ENCODE results near the gene SALL1.

Gene SALL1

DNA sequence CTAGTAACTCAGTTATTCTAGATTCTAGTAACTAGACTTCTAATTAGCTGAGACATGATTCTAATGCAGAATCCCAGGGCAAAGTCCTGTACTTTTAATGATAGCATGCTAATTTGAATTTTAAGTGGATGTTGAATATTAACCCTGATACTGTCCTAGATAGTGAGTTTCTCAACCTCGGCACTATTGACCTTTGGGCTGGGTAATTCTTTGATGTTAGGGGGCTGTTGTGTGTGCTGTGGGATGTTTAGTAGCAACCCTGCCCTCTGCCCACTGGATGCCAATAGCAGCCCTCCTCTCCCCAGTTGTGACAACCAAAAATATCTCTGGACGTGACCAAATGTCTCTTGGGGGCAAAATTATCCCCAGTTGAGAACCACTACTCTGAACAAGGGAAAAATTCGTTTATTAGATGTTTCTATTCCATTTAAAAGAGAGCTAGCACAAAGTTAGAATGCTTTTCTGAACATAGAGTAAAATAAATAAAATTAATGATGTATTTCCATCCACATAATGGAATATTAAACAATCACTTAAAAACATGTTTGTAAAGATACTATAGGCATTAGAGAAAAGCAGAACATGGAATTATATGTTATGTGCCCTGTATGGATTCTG lies 30.2 kb downstream of the SALL1 start:
- ATAC-seq (replicated peaks) (no peak), DNase-seq (no peak)
- H3K9me3 Mint-ChIP-seq, result no peaks in the 10 kb centered on the region
- no peaks in the 10 kb centered on the region for H3K36me3 Mint-ChIP-seq
- H3K4me3 Mint-ChIP-seq, result no peak overlapping the region
- no peak overlapping the region for H3K27ac Mint-ChIP-seq
- no peaks in the 10 kb centered on the region for H3K4me1 Mint-ChIP-seq
- H3K27me3 Mint-ChIP-seq, result peaks cover 28 to 37% of the 10 kb centered on the region in 2 donors

DNA sequence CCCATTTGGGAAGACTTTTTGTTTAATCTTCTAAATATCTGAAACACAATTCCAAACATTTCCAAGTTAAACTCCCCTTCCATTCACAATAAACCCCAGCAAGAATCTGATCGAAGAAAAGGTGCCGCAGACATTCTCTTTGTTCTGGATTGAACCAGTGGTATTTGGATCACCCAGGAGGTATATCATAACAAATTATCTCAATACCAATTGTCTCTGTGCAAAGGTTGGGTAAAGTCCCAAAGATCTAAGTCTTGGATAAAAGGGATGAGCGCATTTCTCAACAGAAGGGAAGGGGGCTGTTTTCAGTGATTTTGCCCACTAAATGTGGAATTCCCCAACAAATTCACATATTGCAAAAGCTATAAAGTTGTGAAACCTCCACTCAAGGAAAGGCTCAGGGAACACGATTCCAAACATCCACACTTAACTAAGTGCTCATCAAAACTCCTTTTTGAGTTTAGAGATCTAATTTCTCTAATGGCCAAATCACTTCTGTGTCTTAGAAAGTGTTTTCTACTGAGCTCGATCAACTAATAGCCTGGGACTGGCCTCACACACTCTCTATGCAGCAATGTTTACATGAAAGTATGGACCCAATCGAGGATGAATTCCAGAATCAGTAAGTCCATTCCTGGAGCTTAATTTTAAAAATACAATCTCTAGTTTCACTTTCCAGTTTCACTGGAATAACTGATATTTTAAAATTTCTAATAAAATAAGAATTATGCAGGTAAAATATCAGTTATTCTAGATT lies 30.9 kb downstream of the SALL1 start:
- Mint-ChIP-seq H3K4me1 (no peaks in the 10 kb centered on the region), H3K27me3 (peaks cover 31 to 44% of the 10 kb centered on the region in 2 donors), H3K36me3 (no peaks in the 10 kb centered on the region), H3K4me3 (no peak overlapping the region), H3K27ac (no peak overlapping the region), H3K9me3 (no peaks in the 10 kb centered on the region)
- DNase-seq (no peak), ATAC-seq (replicated peaks) (no peak)

DNA sequence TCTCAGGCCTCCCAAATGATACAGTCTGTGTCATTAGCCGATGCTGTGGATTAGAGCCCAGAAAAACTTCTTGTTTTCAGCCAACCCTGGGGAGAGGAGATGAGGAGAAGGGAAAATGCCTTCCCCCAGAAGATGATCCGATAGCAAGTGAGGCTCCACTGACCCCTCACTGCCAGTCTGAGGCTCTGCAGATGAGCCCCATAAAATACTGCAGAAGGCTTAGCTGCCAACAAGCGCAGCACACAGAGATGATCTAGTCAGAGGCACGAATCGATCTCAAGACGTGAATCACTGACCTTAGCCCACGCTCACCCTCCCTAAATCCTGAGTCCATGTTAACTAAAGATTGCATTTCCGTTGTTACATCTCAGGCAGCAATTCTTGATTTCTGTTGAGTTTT lies 31.5 kb downstream of the SALL1 start:
- Mint-ChIP-seq H3K36me3 (no peaks in the 10 kb centered on the region), H3K27ac (no peak overlapping the region), H3K4me3 (no peak overlapping the region), H3K9me3 (no peaks in the 10 kb centered on the region), H3K4me1 (no peaks in the 10 kb centered on the region), H3K27me3 (peaks cover 31 to 47% of the 10 kb centered on the region in 2 donors)
- DNase-seq (no peak), ATAC-seq (replicated peaks) (no peak)

- Mint-ChIP-seq H3K4me3 (no peak overlapping the region), H3K9me3 (no peaks in the 10 kb centered on the region), H3K27ac (no peak overlapping the region), H3K36me3 (no peaks in the 10 kb centered on the region), H3K4me1 (peaks cover 0 to 6% of the 10 kb centered on the region in 2 donors), H3K27me3 (peaks cover 37 to 54% of the 10 kb centered on the region in 2 donors)
- no peak for ATAC-seq (replicated peaks)
- no peak for DNase-seq
These were observed 34.7 kb downstream of the SALL1 start for GRCh38 chr16:51116353-51116752.

DNA sequence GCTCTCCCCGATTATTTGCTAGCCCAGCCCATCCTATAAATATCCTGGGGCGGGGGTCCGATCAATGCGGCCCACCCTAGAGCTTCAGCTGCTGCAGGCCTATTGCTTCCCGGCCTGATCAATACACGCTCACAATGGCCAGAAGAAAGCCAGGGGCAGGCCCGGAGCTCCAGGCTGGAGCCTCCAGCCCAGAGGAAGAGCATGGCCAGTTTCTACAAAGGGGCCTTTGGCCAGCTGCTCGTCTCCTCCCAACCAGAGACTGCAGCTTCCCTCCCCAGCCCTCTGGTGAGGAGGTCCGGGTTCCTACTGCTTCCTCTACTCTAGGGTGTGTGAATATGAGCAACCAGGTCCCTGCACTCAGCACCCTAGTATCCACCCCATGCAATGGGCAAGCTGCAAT lies 36.7 kb downstream of the SALL1 start:
- Mint-ChIP-seq H3K4me3 (no peak overlapping the region), H3K27ac (no peak overlapping the region), H3K36me3 (no peaks in the 10 kb centered on the region), H3K9me3 (peaks cover 0 to 1% of the 10 kb centered on the region in 2 donors), H3K4me1 (peaks cover 0 to 6% of the 10 kb centered on the region in 2 donors), H3K27me3 (peaks cover 35 to 57% of the 10 kb centered on the region in 2 donors)
- ATAC-seq (replicated peaks), result no peak
- no peak for DNase-seq

DNA sequence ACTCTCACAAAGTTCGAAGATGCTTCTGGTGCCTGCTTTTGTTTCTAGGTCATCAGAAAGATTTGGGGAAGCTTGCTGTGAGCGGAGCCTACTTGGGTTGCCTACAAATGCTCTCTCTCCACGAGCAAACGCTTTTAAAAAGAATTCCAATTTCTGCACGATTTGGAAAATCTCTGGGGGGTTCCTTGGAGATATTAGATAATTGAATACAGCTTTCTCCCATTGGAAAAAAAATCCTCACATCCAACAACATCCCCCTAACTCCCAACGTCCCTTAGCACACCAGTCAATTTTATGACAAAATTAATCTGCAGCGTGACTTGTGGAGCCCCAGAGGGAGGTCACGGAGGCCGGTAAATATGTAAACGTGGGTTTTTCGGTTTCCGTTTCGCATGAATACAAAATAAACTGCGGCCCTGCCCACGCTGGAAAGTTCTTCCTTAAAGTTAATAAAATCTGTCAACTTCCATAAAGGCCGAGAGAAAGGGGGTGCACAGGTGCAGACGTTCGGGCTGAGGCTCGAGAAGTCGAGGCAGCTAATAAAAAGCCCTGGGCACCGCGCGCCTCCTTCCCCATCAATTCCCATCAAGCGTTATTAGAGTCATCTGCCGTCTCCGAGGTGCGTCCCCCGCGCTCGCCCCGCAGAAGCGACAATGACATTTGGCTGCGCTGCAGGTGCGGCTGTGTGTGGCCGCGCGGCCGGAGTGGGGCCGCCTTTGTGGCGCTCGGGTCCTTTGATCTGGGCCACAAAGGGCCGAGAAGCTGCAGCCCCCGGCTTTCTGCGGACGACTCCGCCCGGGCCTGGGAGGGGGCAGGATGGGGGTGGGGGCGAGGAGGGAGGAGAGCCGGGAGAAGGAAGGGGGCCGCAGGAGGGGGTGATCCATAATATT lies 37.6 kb downstream of the SALL1 start:
- H3K27me3 Mint-ChIP-seq, result peaks cover 33 to 62% of the 10 kb centered on the region in 2 donors
- peak overlapping the region; percentile 21 to 28 for H3K4me3 Mint-ChIP-seq
- H3K36me3 Mint-ChIP-seq, result no peaks in the 10 kb centered on the region
- DNase-seq (no peak), ATAC-seq (replicated peaks) (peak in 1 of 2 donors; percentile 25)
- H3K4me1 Mint-ChIP-seq, result peaks cover 0 to 6% of the 10 kb centered on the region in 2 donors
- no peak overlapping the region for H3K27ac Mint-ChIP-seq
- H3K9me3 Mint-ChIP-seq, result peaks cover 4 to 5% of the 10 kb centered on the region in 2 donors

DNA sequence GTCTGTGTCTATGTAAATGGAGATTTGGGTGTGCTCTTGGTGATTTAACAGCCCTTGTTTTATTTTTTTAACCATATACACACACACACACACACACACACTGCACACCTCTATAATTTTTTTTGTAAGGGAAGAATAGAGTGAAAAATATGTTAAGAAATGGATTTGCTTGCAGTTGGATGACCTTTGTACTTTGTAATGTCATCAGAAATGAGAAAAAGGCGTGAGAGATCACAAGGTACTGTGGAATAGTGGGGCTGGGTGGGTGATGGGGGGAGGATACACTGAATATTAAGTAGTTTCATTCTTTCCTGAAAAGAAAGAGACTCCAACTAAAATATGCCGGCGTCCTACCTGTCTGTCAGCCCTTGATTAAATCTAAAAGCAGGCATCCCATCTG lies 38.7 kb downstream of the SALL1 start:
- no peak for DNase-seq
- ATAC-seq (replicated peaks), result no peak
- H3K36me3 Mint-ChIP-seq, result no peaks in the 10 kb centered on the region
- H3K27me3 Mint-ChIP-seq, result peaks cover 33 to 62% of the 10 kb centered on the region in 2 donors
- no peak overlapping the region for H3K27ac Mint-ChIP-seq
- peaks cover 4 to 5% of the 10 kb centered on the region in 2 donors for H3K9me3 Mint-ChIP-seq
- peaks cover 0 to 6% of the 10 kb centered on the region in 2 donors for H3K4me1 Mint-ChIP-seq
- H3K4me3 Mint-ChIP-seq, result no peak overlapping the region

GRCh38 chr16:51111759-51112158 lies 39.3 kb downstream of the SALL1 start:
- H3K9me3 Mint-ChIP-seq, result peaks cover 4 to 5% of the 10 kb centered on the region in 2 donors
- H3K4me3 Mint-ChIP-seq, result no peak overlapping the region
- no peak overlapping the region for H3K27ac Mint-ChIP-seq
- no peak for DNase-seq
- peaks cover 33 to 62% of the 10 kb centered on the region in 2 donors for H3K27me3 Mint-ChIP-seq
- no peaks in the 10 kb centered on the region for H3K36me3 Mint-ChIP-seq
- peaks cover 0 to 6% of the 10 kb centered on the region in 2 donors for H3K4me1 Mint-ChIP-seq
- ATAC-seq (replicated peaks), result no peak

- Mint-ChIP-seq H3K27me3 (peaks cover 30 to 54% of the 10 kb centered on the region in 2 donors), H3K27ac (no peak overlapping the region), H3K9me3 (peaks cover 4 to 5% of the 10 kb centered on the region in 2 donors), H3K4me1 (peaks cover 0 to 6% of the 10 kb centered on the region in 2 donors), H3K4me3 (no peak overlapping the region), H3K36me3 (no peaks in the 10 kb centered on the region)
- ATAC-seq (replicated peaks) (no peak), DNase-seq (no peak)
These were observed 40.3 kb downstream of the SALL1 start for GRCh38 chr16:51110700-51111157.

- no peak overlapping the region for H3K4me3 Mint-ChIP-seq
- H3K36me3 Mint-ChIP-seq, result no peaks in the 10 kb centered on the region
- H3K27me3 Mint-ChIP-seq, result peaks cover 21 to 39% of the 10 kb centered on the region in 2 donors
- H3K27ac Mint-ChIP-seq, result no peak overlapping the region
- ATAC-seq (replicated peaks) (no peak), DNase-seq (no peak)
- peaks cover 0 to 6% of the 10 kb centered on the region in 2 donors for H3K4me1 Mint-ChIP-seq
- H3K9me3 Mint-ChIP-seq, result peaks cover 4 to 5% of the 10 kb centered on the region in 2 donors
These were observed 41.9 kb downstream of the SALL1 start for GRCh38 chr16:51109173-51109572.

GRCh38 chr16:51107742-51108141 lies 43.3 kb downstream of the SALL1 start:
- Mint-ChIP-seq H3K4me1 (no peaks in the 10 kb centered on the region), H3K9me3 (peaks cover 4 to 7% of the 10 kb centered on the region in 2 donors), H3K27ac (no peak overlapping the region), H3K27me3 (peaks cover 19 to 29% of the 10 kb centered on the region in 2 donors), H3K4me3 (no peak overlapping the region), H3K36me3 (no peaks in the 10 kb centered on the region)
- DNase-seq, result no peak
- ATAC-seq (replicated peaks), result no peak

- peaks cover 9 to 18% of the 10 kb centered on the region in 2 donors for H3K27me3 Mint-ChIP-seq
- H3K9me3 Mint-ChIP-seq, result peaks cover 4 to 7% of the 10 kb centered on the region in 2 donors
- ATAC-seq (replicated peaks) (no peak), DNase-seq (no peak)
- H3K36me3 Mint-ChIP-seq, result no peaks in the 10 kb centered on the region
- no peak overlapping the region for H3K4me3 Mint-ChIP-seq
- no peaks in the 10 kb centered on the region for H3K4me1 Mint-ChIP-seq
- no peak overlapping the region for H3K27ac Mint-ChIP-seq
These were observed 44.5 kb downstream of the SALL1 start for GRCh38 chr16:51106535-51106934.

DNA sequence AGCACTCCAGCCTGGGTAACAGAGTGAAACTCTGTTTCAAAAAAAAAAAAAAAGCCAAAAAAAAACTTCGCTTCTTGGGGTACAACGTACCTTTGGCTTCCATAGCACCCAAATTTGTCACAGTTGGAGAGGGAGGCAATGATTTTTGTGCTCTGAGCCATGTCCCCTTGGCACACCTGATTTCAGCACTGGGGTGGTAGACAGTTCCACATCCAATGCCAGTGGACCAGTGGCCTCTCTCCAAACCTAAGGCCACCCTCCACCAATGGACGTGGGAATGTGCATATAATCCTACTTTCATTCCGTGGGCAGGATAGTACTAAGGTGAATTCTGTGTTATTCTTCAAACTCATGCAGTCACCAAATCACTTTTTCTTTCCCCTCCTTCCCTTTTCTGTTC lies 47.5 kb downstream of the SALL1 start:
- DNase-seq (no peak), ATAC-seq (replicated peaks) (no peak)
- H3K27me3 Mint-ChIP-seq, result peaks cover 1 to 4% of the 10 kb centered on the region in 2 donors
- H3K27ac Mint-ChIP-seq, result no peak overlapping the region
- peaks cover 0 to 4% of the 10 kb centered on the region in 2 donors for H3K9me3 Mint-ChIP-seq
- no peak overlapping the region for H3K4me3 Mint-ChIP-seq
- H3K4me1 Mint-ChIP-seq, result no peaks in the 10 kb centered on the region
- H3K36me3 Mint-ChIP-seq, result no peaks in the 10 kb centered on the region

GRCh38 chr16:51097729-51098128 lies 53.3 kb downstream of the SALL1 start:
- Mint-ChIP-seq H3K4me1 (no peaks in the 10 kb centered on the region), H3K36me3 (no peaks in the 10 kb centered on the region), H3K27me3 (no peaks in the 10 kb centered on the region), H3K4me3 (no peak overlapping the region), H3K27ac (no peak overlapping the region), H3K9me3 (peaks cover 0 to 2% of the 10 kb centered on the region in 2 donors)
- ATAC-seq (replicated peaks) (no peak), DNase-seq (no peak)

All from stimulated activated naive B cell treated with anti-CD40 and anti-IgM and Interleukin-4, amounts not matched to agents 10 μg/mL and 1 μg/mL and 100 μg/mL, for 72 hours (primary cell).